Activated naive CD8-positive, alpha-beta T cell treated with anti-CD3 and anti-CD28 coated beads, Interleukin-2, amount 50 U/mL, for 16 hours (primary cell): ENCODE results near the gene ARID5B.
A peak's percentile ranks its signal among the peaks of the same experiment; 100 is the strongest.

Experiments
- DNase-seq: peaks from one replicate; pipeline ENCODE4 v3.0.0-alpha.2; 2020; ENCODE audit warnings: low read depth, low spot score

Gene ARID5B

GRCh38 chr10:61883371-61884025 is 18.0 kb upstream of the ARID5B start:
- DNase-seq: no peak

DNA sequence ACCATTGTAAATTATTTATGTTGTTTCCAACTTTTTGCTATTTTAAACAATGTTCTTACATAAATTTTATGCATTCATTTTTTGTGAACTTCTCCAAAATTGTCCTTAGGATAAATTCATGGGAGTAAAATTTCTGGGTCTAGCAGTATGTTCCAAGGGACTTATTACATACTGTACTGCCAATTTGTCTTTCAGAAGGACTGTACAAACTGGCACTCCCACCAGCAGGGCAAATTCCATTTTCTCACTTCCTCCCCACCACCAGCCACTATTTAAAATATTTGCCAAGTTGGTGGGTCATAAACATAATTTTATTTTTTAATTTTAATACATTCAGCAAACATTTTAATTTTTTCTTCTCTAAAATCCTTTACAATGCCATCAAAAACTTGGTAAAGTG is 13.7 kb upstream of the ARID5B start:
- no peak for DNase-seq

GRCh38 chr10:61888744-61889143 is 12.8 kb upstream of the ARID5B start:
- no peak for DNase-seq

- no peak for DNase-seq
These were observed 11.1 kb upstream of the ARID5B start for GRCh38 chr10:61890430-61890829.

GRCh38 chr10:61890881-61891409 is 10.6 kb upstream of the ARID5B start:
- no peak for DNase-seq

GRCh38 chr10:61891906-61892585 is 9.5 kb upstream of the ARID5B start:
- no peak for DNase-seq

GRCh38 chr10:61892961-61893360 is 8.5 kb upstream of the ARID5B start:
- no peak for DNase-seq

DNA sequence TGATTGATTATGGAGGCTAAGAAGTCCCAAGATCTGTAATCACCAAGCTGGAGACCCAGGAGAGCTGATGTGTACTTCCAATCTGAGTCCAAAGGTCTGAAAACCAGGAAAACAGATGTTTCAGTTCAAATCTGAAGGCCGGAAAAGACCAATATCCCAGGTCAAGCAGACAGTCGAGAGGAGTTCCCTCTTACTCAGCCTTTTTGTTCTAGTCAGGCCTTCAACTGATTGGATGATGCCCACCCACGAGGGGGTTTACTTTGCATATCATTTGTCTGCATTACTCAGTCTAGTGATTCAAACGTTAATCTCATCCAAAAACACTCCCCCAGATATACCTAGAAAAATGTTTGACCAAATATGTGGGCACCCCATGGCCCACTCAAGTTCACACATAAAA is 7.4 kb upstream of the ARID5B start:
- DNase-seq: no peak

GRCh38 chr10:61895898-61896600 is 5.5 kb upstream of the ARID5B start:
- DNase-seq: no peak

DNA sequence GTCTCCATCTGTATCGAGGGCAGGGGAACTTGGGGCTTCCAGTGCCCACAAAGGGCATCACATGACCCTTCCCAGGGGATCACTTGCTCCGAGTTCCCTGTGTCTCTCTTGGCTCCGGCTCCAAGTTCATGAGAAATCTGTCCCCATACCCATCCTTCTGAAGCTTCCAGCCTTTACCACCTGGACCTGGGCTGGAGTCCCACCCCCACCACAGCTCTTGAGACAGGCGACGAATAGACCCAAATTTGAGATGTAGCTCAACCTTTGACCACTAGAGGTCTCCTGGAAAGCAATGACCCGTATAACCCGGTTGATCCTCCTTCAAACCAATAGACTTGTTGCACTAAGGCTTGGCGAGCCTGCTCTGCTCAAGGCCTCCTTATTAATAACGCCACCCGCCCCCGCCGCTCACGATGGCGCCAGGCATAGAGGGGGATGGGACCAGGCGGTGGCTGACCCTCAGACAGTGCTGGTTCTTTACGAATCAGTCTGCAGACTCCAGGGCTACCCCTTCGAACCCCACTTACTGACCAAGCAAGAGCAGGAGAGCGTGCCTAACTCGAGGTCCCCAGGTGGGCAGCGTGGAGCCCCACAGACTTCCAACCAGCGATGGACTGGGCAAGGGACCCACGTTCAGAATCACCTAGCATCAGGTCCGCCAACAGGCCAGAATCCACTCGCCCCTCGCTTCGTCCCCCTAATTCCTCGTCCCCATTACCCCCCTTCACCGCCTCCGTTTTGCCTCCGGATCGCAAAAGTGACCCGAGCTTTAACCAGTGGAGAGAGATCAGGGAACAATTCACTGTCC is 4.4 kb upstream of the ARID5B start:
- no peak for DNase-seq

DNA sequence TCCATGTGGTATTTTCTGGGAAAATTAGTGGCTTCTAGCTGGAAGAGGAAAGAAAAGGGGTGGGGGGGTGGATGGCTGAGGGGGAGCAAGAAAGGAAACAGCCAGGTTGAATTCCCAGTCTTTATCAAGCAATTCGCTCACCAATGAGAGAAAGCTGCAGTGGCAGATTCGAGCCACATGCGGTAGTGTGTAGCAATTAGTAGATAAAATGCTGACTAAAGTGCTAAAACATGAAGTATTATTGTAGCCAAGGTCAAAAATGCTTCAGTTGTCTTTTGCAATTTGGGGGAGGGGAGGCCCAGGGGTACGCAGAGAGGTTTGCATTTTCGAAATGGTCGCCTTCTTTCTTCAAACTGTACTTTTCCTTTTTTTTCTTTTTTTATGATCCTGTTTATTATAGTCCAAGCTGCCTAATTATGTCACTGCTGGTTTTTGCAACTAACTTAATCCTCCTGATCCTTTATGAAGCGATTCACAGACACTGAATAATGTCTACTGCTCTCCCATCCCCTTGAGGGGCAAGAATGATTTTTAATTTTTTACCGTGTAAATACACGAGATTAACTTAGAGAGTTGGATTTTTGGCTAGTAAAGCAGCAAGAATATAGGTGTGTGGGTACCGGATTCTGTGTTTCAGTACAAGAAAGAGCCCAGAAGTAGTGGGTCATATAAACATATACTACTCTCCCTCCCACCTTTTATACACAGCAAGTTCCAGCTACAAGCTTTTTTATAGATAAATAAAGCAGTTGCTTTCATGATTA is 3.6 kb upstream of the ARID5B start:
- DNase-seq: no peak

DNA sequence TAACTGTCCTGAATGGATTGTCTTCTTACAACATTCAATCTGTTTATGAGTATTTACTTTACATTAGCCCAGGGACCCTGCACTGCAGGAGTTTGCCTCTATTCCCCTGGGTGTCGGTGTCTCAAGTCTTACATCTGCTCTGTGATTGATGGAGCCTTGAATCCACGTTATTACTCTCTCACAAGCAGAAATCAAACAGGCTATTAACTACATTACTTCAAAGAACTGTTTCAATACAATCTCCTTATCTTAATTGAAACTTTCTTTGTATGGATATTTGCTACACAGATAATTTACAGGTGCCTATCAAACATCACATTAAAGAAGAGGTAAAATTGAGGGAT is 3.1 kb upstream of the ARID5B start:
- DNase-seq: no peak

DNA sequence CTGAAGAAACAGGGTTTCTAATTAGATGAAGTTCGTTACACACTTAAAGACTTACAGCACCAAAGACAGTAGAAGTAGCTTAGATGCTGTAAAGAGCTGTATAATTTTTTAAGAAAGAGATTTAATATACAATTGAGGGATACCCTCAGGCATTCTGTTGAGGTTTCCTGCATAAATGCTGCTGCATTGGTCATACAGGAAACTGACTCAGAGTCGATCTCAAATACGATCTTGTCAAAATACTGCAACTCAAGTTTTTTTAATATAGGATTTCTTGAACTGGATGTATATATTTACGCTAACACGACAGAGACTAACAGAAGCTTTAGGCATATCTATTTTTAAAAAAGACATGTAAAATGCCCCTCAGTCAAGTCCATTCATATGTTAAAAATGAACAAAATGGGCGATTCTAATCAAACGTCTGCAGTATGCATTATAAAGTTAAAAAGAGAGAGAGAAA is 2.4 kb upstream of the ARID5B start:
- DNase-seq: no peak

GRCh38 chr10:61899663-61899996 is 1.9 kb upstream of the ARID5B start:
- no peak for DNase-seq

DNA sequence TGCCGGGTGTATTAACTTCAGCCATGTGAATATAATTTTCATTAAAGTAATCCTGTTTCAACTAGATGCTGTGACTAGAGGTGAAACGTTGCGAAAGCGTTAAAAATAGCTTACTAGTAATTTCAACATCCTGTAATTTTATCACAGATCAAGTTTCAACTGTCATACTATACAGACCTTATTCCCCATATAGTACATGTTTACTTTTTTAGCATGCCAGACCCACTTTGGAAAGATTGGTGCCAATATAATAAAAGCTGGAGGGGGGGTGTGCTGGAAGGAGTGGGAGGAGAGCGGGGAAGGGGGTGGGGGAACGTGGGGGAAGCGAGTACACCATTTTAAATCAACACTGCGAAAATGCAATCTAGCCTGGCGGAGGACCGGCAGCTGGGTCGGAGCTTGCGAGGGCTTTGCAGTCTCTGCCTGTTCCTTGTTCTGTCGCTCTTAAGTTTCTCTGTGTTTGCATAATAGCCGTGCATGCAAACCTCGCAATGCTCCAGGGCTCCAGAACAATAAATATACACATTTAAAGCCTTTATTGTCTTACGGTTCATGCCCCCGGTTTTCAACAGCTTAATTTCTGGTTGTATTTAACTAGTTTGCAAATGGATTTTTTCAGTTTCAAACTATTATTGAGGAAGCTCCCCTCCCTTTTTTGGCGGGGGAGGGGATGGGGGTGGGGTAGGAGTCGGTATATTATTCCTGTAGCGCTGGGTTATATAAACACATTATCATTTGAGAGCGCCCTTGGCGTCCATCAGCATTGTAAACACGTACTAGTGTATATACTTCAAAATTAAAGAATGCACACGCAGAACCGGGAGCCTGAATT is 1.3 kb upstream of the ARID5B start:
- DNase-seq: no peak

DNA sequence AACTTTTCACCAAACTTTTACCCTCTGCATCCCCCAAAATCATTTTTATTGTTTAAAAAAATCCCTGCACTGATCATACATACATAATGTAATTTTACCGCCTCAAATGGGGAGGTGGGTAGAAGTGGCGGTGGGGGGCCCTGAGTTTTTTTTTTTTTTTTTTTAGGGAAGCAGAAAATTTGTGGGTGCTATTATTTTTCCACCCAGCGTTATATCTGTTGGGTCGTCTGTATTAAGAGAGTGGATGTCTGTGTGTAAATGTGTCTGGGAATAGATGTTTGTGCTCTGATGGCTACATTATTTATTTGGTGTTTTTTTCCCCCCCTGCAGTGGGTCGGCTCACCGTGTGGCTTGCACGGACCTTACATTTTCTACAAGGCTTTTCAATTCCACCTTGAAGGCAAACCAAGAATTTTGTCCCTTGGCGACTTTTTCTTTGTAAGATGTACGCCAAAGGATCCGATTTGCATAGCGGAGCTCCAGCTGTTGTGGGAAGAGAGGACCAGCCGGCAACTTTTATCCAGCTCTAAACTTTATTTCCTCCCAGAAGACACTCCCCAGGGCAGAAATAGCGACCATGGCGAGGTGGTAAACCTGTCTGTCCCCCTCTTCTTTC is 438 bp downstream of the ARID5B start:
- DNase-seq: no peak

DNA sequence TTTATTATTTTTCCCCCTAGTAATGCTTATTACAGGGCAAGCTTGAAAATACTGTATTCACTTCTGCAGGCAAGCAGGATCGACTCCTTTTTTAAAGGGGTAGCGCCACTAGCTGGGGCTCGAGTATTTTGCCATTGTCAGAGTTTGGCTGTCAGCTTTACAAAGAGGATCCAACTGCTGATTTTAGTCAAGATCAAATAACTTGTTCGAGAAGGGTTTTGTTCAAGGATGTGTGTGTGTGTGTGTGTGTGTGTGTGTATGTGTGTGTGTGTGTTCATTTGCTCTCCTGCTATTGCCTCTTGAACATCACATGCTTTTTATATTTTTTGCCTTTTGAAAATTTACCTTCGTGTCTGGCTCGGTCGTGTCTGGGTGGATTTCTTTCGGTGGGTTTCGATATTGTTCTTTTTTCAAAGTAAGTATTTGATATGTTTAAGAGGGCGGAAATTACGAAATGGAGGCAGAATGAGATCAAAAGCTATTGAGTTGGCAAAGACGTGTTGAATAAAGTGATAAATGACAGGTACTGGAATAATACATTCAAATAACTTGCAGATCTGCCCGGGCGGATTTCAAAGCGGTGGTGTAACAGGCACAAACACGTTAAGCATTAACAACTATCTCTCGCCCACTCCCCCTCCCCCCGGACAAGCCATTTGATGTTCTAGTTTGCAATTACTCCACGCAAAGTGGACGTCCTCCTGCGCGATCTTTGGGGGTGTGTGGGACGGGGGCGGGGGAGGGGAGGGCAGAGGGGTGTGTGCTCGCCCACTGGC is 1.1 kb downstream of the ARID5B start:
- DNase-seq: peak; percentile 67

DNA sequence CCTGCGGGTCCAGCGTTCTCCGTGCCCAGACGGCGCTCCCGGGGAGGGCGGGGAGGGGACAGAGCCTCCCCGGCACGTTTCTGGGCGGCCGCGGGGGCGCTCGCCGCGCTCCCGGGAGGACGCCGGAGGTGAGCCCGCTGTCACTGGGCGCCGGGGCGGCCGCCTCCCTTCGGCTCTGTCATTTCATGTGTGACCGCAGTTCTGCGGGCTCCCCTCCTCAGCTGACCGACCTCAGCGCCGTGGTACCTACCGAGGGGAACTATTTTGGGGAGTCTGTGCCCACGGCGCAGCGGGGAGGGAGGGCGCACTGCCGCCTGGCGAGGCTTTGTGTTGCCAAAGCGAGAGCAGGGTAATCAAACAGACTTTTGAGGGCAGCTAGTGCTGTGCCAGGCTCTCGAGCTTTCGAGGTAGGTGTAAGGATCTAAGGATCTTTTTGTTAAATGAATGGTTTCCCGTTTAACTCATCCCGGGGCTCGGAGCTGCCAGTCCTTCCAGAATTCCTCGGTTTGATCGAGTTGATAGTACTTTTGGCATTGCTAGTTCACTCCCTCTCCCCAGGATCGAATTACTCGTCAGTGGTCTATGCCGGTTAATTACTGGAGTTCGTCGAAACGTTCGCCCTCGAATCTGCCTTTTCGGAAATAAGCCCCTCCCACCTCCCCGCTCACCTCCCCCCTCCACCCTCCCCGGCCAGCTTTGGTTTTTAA is 1.9 kb downstream of the ARID5B start:
- DNase-seq: peak; percentile 35
